Neural cell (in vitro differentiated cells): ENCODE data around the gene FAF1. TPM values are rescaled to one million over a fixed set of nuclear protein-coding genes. Genes with fewer than 3 reads are reported as not detected.
"Not testable (repeated sequence)": the region's sequence is repeated elsewhere in the genome, so short reads cannot be mapped to it uniquely, and the experiment has no call there.

Experiments
- H2AFZ ChIP-seq: fragments of 200-600, 300-800 bp; sonication (generic), shearing (Covaris generic); 2 replicates; pipeline ENCODE4 v1.6.0; 2014; ENCODE audit warnings: low read depth, mild to moderate bottlenecking, antibody characterized with exemption, low read length, moderate library complexity
- H3F3A ChIP-seq: fragments of 200-600 bp; shearing (Covaris generic); 2 replicates; pipeline ENCODE4 v1.6.1; 2016; ENCODE audit warnings: mild to moderate bottlenecking, moderate library complexity, mixed read lengths, antibody characterized with exemption, low read length; ENCODE audit not compliant: insufficient read depth, poor library complexity, severe bottlenecking
- H3K27ac ChIP-seq: fragments of 200-600, 300-800 bp; sonication (generic), shearing (Covaris generic); 2 replicates; pipeline ENCODE4 v1.5.1; 2014; ENCODE audit warnings: mild to moderate bottlenecking, low read length, moderate library complexity
- H3K27me3 ChIP-seq: fragments of 300-800, 200-600 bp; sonication (generic), shearing (Covaris generic); 2 replicates; pipeline ENCODE4 v1.6.0; 2014; ENCODE audit warnings: mild to moderate bottlenecking, low read depth, low read length, moderate library complexity; ENCODE audit not compliant: insufficient read depth
- H3K36me3 ChIP-seq: fragments of 300-800, 200-600 bp; sonication (generic), shearing (Covaris generic); 2 replicates; pipeline ENCODE4 v1.5.1; 2014; ENCODE audit warnings: mild to moderate bottlenecking, antibody characterized with exemption, low read length, moderate library complexity; ENCODE audit not compliant: insufficient read depth
- H3K4me2 ChIP-seq: fragments of 300-800, 200-600 bp; sonication (generic), shearing (Covaris generic); 2 replicates; pipeline ENCODE4 v1.6.0; 2014; ENCODE audit warnings: mild to moderate bottlenecking, low read length
- H3K4me3 ChIP-seq: fragments of 300-800, 200-600 bp; sonication (generic), shearing (Covaris generic); 2 replicates; pipeline ENCODE4 v1.5.1; 2014; ENCODE audit warnings: mild to moderate bottlenecking, low read length, moderate library complexity
- H3K79me2 ChIP-seq: fragments of 200-600 bp; shearing (Covaris generic); replicated peaks from 2 replicates; pipeline ENCODE4 v1.6.0; 2014; ENCODE audit warnings: mild to moderate bottlenecking, low read length, moderate library complexity; ENCODE audit not compliant: insufficient read depth
- H3K9ac ChIP-seq: fragments of 300-800, 200-600 bp; sonication (generic), shearing (Covaris generic); 2 replicates; pipeline ENCODE4 v1.6.1; 2016; ENCODE audit warnings: mild to moderate bottlenecking, low read length, mixed read lengths
- H3K9me2 ChIP-seq: fragments of 200-600 bp; shearing (Covaris generic); 2 replicates; pipeline ENCODE4 v1.6.1; 2016; ENCODE audit warnings: mild to moderate bottlenecking, low read length, mixed read lengths; ENCODE audit not compliant: insufficient read depth
- H3K9me3 ChIP-seq: fragments of 200-600, 300-800 bp; sonication (generic), shearing (Covaris generic); 2 replicates; pipeline ENCODE4 v1.6.1; 2016; ENCODE audit warnings: mild to moderate bottlenecking, mixed run types, low read length, moderate library complexity, mixed read lengths
- H4K20me1 ChIP-seq: fragments of 200-600 bp; shearing (Covaris generic); 2 replicates; pipeline ENCODE4 v1.6.1; 2016; ENCODE audit warnings: mild to moderate bottlenecking, mixed run types; ENCODE audit not compliant: insufficient read depth
- CTCF ChIP-seq: fragments of 450-650 bp; IDR thresholded peaks from 2 replicates; pipeline ENCODE4 v1.5.1; 2014; ENCODE audit warnings: antibody characterized with exemption, mild to moderate bottlenecking, moderate library complexity; ENCODE audit not compliant: poor library complexity, severe bottlenecking
- EP300 ChIP-seq: fragments of 450-650 bp; conservative IDR thresholded peaks from 2 replicates; pipeline ENCODE4 v1.6.1; 2014; ENCODE audit warnings: antibody characterized with exemption, mild to moderate bottlenecking, moderate library complexity; ENCODE audit not compliant: poor library complexity, severe bottlenecking
- EZH2 ChIP-seq: fragments of 200-600, 300-800 bp; shearing (Covaris generic), sonication (generic); IDR thresholded peaks from 2 replicates; pipeline ENCODE4 v1.6.1; 2014; ENCODE audit warnings: antibody characterized with exemption, low read length, borderline replicate concordance, mild to moderate bottlenecking; ENCODE audit not compliant: insufficient read depth, poor library complexity, severe bottlenecking
- MXI1 ChIP-seq: fragments of 450-650 bp; conservative IDR thresholded peaks from 2 replicates; pipeline ENCODE4 v1.6.1; 2014; ENCODE audit warnings: antibody characterized with exemption, mild to moderate bottlenecking; ENCODE audit not compliant: poor library complexity, severe bottlenecking
- POLR2AphosphoS5 ChIP-seq: IDR thresholded peaks from 2 replicates; pipeline ENCODE4 v1.6.1; 2012
- RAD21 ChIP-seq: fragments of 450-650 bp; conservative IDR thresholded peaks from 2 replicates; pipeline ENCODE4 v1.6.1; 2014; ENCODE audit warnings: antibody characterized with exemption, mild to moderate bottlenecking, moderate library complexity
- REST ChIP-seq: IDR thresholded peaks from 2 replicates; pipeline ENCODE4 v1.6.1; 2012; ENCODE audit warnings: borderline replicate concordance
- SMC3 ChIP-seq: fragments of 450-650 bp; conservative IDR thresholded peaks from 2 replicates; pipeline ENCODE4 v1.6.1; 2014; ENCODE audit warnings: antibody characterized with exemption, mild to moderate bottlenecking, moderate library complexity; ENCODE audit not compliant: poor library complexity
- TAF1 ChIP-seq: IDR thresholded peaks from 2 replicates; pipeline ENCODE4 v1.6.1; 2012; ENCODE audit warnings: low read depth
- polyA plus RNA-seq: library from polyadenylated mRNA; depleted of rRNA; stranded (reverse); fragments of >200 nt; gene quantifications from 2 replicates; pipeline ENCODE4 v1.2.3, GENCODE V29; 2014

The FAF1 gene
- polyA plus RNA-seq, 1 donor from 2014 or later, result 52.1 TPM

GRCh38 chr1:51000160-51000559 is 40.1 kb upstream of the FAF1 start:
- no peaks in the 10 kb centered on the region for H3K36me3 ChIP-seq
- H3K27ac ChIP-seq, result no peak overlapping the region
- no peaks in the 10 kb centered on the region for H3K9me3 ChIP-seq
- no peaks in the 10 kb centered on the region for H3K9me2 ChIP-seq
- no peak overlapping the region for H3K4me2 ChIP-seq
- H2AFZ ChIP-seq, result no peak overlapping the region
- TF ChIP-seq TAF1 (no peak), EP300 (no peak), POLR2AphosphoS5 (no peak), REST (no peak), MXI1 (no peak), EZH2 (no peak), SMC3 (no peak), CTCF (no peak), RAD21 (no peak)
- H3K9ac ChIP-seq, result no peak overlapping the region
- H3K4me3 ChIP-seq, result no peak overlapping the region
- no peaks in the 10 kb centered on the region for H3F3A ChIP-seq
- H4K20me1 ChIP-seq, result no peaks in the 10 kb centered on the region
- no peaks in the 10 kb centered on the region for H3K27me3 ChIP-seq
- no peaks in the 10 kb centered on the region for H3K79me2 ChIP-seq

GRCh38 chr1:50999375-50999774 is 39.3 kb upstream of the FAF1 start:
- H3K4me3 ChIP-seq, H3F3A ChIP-seq, H3K27me3 ChIP-seq, H3K9me2 ChIP-seq, H3K27ac ChIP-seq, H3K4me2 ChIP-seq, H3K9ac ChIP-seq, H3K36me3 ChIP-seq, H3K9me3 ChIP-seq, H3K79me2 ChIP-seq, H4K20me1 ChIP-seq, H2AFZ ChIP-seq: not testable (repeated sequence)

GRCh38 chr1:50996083-50996482 is 36.0 kb upstream of the FAF1 start:
- H3K27ac ChIP-seq, result no peak overlapping the region
- H3K36me3 ChIP-seq, result no peaks in the 10 kb centered on the region
- no peak overlapping the region for H3K4me2 ChIP-seq
- H3K9ac ChIP-seq, result no peak overlapping the region
- H2AFZ ChIP-seq, result no peak overlapping the region
- no peaks in the 10 kb centered on the region for H3K79me2 ChIP-seq
- H3K27me3 ChIP-seq, result no peaks in the 10 kb centered on the region
- H3K9me2 ChIP-seq, result no peaks in the 10 kb centered on the region
- no peaks in the 10 kb centered on the region for H4K20me1 ChIP-seq
- H3F3A ChIP-seq, result no peaks in the 10 kb centered on the region
- no peak overlapping the region for H3K4me3 ChIP-seq
- no peak for TF ChIP-seq TAF1
- TF ChIP-seq MXI1, result no peak
- no peak for TF ChIP-seq EP300
- no peak for TF ChIP-seq SMC3
- TF ChIP-seq POLR2AphosphoS5, result no peak
- no peak for TF ChIP-seq EZH2
- TF ChIP-seq CTCF, result no peak
- TF ChIP-seq REST, result no peak
- TF ChIP-seq RAD21, result no peak
- no peaks in the 10 kb centered on the region for H3K9me3 ChIP-seq
